Stimulated activated CD4-positive, alpha-beta T cell treated with anti-CD3 and anti-CD28 coated beads, Interleukin-1b, Interleukin-23, amount 100 ng/mL, for 48 hours (primary cell): ENCODE data around the gene FBH1.
A peak's percentile ranks its signal among the peaks of the same experiment; 100 is the strongest.
"Not testable (repeated sequence)": the region's sequence is repeated elsewhere in the genome, so short reads cannot be mapped to it uniquely, and the experiment has no call there.

ENCODE experiments used
- DNase-seq: peaks from one replicate; pipeline ENCODE4 v3.0.0-alpha.2; 2020

FBH1 gene

DNA sequence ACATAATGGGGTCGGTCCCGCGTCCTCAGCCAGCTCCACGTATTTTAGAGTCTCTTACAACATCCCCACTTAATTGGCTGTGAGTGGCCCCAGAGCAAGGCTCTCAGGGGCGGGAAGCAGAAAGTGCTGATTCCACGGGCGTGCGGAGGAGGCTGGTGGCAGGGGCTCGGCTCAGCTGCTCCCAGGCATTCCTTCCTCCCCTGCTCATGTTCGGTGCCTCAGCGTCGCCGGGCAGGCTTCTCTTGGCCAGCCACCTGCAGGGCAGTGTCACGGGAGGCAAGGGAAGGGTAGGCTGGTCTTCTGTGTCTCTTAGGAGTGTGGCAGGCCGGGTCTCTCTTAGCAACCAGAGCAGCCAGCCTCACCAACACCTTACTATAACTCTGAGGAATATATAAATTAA lies 53.5 kb downstream of the FBH1 start:
- no peak for DNase-seq

DNA sequence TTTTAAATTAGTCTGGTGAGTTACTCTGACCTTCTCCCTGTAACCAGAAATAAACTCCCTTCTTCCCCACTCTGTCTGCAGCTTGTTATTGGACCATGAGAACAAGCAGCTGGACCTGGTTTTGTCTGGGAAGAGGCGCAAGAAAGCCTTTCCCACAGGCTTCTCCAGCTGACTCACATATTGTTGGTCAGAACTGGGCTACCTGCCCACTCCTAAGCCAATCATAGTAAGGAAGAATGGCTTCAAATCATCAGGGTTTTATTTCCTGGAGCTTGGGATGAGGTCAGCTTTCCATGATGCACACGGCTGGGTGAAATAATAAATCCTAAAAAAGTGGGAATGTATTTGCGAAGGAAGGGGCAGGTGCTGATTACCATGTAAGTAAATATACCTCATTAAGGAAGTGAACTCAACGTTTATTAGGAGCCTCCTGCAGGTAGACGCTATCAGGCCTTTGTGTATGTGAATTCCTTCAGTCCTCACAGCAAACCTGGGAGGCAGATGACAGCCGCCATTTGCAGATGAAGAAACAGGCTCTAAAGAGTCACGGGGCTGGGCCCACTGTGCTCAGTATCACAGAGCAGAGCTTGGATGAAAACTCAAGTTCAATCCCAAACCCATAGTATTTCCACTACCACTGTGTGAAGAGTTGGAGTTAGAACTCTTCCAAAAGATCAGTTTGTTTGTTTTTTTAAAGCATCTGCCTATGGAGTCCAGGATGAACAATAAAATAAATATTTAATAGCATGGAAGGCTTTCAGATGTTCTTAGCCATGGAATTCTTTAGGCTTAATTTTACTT lies 54.5 kb downstream of the FBH1 start:
- no peak for DNase-seq

DNA sequence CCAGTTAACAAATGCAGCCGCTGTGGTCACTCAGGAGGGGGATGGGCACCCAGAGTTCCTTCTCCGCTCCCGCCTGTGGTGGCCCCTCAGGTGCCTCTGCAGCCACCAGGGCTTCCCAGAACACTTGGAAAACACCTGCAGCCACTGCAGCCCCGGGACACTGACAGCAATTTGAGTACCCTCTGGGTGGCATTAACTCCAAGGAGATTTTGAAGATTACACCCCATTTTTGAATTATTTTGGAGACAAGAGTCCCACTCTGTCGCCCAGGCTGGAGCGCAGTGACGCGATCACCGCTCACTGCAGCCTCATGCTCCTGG lies 55.1 kb downstream of the FBH1 start:
- DNase-seq = no peak

DNA sequence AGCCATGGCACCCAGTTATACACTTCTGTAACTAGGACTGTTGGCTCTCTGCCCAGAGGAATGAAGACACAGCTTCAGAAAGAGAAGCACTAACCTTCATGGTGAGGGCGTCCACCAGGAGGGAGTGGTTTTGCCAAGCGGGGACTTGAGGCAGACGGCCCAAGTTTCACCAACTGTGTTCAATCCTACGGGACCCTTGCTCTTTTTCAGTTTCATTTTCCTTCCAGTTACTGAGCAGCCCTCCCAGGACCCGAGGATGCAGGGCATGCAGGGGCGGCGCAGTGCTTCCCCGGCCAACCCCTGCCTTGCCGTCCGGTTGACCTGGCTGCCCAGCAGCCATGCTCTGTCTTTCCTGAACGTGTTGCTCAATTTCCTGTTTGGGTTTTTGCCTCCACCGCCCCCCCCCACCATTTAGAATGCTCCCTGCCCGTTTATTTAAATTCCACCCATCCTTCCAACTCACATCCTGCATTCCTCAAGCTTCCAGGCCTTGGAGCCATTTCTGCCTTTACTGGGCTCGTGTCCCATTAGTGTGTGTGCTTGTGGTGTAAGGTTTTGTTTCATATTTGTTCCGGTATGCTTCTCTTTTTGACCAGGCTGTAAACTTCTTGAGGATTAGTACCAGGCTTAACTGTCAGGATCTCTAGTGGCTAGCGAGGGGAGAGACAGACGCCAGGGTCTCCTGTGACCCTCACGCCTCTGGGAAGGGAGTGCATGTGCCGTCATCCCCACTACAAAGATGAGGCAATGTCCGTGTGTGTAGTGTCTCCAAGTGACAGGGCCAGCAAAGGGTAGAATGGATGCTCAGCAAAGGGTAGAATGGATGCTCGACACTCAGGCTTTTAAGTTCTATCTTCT lies 55.7 kb downstream of the FBH1 start:
- DNase-seq = no peak

DNA sequence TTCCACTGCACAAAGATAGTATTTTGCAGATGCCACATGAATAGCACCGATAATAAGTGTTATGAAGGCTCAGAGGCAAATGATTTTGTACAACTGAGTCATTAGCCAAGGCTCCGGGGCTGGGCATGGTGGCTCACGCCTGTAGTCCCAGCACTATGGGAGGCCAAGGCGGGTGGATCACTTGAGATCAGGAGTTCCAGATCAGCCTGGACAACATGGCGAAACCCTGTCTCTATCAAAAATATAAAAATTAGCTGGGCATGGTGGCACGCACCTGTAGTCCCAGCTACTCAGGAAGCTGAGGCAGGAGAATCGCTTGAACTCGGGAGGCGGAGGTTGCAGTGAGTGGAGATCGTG lies 56.4 kb downstream of the FBH1 start:
- not testable (repeated sequence) for DNase-seq

DNA sequence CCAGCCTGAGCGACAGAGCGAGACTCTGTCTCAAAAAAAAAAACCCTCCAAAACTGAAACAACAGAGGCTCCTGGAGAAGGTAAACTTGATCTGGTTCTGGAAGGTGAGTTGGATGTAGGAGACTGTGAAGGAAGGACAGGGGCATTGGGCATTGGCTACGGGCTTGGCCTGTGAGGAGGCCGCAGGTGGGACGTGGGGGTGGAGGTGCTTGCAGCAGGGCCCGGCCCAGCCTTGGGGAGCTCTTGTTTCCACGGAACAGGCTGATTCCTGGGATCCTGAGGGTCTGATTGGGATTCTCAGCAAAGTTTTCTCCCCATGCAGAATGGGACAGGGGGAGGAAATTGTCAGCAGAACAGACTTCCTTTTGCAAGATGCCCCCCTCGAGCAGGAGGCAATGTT lies 56.7 kb downstream of the FBH1 start:
- DNase-seq = no peak

DNA sequence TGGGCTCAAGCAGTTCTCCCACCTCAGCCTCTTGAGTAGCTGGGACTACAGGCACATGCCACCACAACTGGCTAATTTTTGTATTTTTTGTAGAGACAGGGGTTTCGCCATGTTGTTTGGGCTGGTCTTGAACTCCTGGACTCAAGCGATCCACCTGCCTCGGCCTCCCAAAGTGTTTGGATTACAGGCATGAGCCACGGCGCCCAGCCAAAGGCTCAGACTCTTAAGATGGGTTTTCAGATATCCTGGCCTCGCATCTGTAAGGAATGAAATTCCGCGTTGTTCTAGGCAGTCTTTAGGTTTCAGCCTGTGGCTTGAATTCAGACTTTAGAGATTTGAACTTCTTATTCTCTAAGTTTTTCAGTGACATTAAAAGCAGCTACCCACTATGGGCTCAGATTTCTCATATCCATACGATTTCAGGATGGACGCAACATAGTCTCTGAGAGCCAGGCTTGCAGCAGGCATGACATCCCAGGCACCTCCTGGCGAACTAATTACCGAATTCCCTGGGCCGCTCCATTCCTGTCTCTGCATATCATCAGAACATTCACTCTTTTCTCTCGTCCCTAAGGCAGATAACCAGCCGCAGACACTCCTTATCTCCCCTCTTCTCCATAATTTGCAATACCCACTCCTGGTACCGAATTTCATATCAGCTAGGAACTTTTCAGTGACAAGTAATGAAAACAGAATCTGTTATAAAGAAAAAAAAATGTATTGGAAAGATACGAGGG lies 57.6 kb downstream of the FBH1 start:
- DNase-seq = no peak

DNA sequence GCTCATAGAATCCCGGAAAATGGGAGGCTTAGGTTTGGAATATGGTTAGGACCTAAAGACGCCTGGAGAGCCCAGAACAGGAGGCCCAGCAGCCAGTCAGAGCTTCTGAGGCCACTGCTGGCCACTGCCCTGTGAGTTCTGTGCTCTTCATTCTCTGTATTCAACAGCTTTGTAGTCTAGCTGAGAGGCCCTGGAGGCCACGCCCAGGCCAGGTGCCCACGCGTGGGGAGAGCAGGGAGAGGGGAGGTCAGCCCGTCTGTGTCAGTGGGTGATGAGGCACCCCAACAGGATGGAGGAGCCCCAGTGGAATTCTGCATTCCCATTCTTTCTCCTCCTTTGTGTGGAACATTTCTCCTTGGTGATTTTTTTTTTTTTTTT lies 58.2 kb downstream of the FBH1 start:
- DNase-seq = no peak

DNA sequence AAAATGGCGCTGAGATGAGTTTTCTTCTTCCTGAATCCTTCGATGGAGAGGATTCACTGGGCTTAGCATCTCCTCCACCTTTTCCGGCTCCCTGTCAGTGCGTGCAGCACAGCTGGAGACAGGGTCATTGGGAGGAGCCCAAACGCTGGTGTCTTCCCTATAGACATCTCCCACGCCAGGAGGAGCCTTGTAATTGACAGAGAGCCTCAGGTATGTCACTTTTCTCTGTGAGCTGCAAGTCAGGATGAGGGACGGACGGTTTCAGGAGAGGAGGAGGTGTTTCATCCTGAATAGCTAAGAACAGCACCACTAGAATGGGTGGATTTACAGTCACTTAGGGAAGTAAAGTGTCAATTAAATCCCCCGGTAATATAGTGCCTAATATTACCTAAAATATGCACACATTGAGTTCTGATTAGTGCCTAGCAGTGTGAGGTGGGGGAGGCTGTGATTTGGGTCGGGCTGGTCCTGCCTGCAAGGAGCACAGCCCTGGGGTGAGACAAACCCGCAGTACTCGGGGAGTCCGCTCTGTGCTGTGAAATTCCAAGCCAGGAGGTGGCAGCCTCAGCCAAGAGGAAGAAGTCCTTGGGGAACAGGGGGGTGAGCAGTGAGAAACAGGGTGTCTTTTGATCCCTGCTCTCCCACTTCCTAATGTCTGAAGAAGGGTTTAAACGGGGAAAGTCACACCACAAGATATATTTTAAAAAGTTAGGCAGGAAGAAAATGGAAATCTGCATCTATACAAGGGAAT lies 59.1 kb downstream of the FBH1 start:
- peak; percentile 35 for DNase-seq

DNA sequence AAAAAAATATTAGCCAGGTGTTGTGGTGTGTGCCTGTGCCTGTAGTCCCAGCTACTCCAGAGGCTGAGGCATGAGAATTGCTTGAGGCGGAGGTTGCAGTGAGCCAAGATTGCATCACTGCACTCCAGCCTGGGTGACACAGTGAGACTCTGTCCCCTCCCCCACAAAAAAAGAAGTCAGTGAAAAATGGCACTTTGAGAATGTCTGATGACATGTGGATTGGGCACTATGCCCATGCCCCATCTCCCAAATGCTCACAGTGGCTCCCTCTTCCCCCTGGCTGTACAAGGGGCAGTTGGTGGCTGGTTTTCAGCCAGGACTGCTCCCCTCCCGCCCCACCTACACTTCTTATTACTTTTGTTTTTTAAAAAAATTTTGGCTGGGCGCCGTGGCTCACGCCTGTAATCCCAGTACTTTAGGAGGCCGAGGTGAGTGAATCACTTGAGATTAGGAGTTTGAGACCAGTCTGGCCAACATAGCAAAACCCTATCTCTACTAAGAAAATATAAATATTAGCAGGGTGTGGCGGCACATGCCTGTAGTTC lies 61.2 kb downstream of the FBH1 start:
- no peak for DNase-seq

DNA sequence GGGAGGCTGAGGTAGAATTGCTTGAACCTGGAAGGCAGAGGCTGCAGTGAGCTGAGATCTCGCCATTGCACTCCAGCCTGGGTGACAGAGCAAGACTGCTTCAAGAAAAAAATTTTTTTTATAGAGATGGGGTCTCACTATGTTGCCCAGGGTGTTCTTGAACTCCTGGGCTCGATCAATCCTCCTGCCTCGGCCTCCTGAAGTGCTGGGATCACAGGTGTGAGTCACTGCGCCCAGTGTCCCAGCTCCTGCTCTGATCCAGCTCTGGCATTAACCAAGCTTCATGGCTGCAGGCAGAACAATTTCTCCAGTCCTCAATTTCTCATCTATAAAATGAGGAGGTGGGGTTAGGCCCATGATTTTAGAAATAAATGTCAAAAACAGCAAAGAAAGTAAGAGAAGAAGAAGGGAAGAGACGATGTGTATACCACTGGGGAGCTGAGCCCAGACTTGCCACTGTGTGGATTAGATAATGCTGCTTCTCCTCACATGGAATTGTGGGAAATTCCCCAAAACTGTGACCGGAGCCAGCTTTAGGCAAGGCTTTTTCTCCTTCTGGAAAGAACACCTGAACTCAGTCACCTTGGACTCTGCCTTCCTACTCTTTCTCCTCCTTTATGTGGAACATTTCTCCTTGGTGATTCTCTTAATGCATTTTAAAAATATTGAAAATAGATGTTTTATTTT lies 61.8 kb downstream of the FBH1 start:
- DNase-seq = no peak

DNA sequence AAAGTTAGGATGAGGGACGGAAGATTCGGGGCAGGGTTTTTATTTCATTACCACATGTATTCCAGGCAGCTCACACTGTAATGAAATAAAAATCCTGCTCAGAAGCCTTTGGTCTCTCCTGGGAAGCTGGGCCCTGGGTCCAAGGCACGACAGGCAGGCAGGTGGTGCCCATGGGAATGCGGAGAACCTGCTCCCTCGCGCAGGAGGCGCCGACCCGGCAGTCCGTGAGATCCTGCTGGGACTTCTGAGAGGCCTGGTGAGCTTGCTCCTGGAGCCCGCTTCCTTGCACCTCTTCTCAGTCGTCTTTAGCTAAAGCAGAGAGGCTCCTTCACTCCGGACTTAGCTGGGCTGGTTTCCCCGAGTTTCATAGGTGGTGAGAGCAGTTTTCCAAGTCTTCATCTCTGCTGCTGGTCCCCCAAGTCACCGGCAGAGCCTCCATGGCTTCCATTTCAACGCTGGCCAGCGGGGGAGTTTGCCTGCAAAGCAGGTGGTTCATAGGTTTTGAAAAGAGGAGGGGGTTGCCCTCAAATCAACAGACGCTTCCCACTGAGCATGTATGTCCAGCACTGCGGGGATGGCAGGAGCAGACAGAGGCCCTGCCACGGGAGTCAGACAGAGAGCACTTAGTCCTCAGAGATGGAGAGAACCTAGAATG lies 62.8 kb downstream of the FBH1 start:
- DNase-seq = no peak

DNA sequence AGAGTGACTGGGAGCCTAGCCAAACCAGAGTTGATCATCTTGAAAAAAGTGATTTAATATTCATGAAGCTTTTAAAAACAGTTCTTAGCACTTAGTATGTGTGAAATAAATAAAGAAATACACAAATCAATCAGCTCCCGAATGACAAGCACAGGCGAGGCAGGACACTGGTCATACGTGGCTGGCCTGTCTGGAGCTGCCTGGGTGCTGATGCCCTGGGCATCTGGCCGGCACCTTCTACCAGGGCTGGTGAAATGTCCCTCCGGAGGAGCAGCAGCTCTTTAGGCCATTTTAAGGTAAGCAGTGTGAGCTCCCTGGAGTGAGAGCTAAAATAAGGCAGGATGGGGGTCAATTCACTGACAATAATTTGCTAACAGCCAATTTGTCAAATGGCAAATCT lies 63.6 kb downstream of the FBH1 start:
- no peak for DNase-seq

DNA sequence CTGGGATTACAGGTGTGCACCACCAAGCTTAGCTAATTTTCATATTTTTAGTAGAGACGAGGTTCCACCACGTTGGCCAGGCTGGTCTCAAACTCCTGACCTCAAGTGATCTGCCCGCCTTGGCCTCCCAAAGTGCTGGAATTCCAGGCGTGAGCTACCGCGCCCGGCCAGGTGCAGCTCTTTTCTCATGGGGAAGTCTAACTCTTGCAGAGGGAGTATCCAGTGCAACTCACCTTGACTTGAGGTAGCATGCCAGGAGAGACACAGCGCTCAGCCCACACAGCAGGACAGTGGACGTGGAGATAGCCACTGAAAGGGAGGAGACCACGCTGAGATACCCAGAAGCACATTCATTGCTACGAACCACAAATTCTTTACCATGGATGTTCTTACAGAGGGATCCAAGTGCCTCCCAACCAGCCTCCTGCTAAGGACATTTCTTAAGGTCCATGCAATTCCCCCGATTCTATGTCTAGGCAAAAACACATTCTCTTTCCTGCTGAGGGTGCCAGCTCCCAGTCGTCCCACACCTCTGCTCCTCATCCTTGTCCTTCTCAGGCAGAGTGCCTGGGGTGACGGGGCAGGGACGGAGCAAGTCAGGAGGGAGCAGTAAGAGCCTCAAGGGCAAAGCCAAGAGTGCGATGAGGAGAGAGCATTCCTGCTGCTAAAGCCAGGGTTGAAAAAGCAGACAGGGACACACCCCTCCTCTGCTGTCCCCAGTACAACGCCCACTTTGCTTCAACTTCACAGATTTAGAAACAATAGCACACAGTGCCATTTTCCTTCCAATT lies 66.3 kb downstream of the FBH1 start:
- no peak for DNase-seq

DNA sequence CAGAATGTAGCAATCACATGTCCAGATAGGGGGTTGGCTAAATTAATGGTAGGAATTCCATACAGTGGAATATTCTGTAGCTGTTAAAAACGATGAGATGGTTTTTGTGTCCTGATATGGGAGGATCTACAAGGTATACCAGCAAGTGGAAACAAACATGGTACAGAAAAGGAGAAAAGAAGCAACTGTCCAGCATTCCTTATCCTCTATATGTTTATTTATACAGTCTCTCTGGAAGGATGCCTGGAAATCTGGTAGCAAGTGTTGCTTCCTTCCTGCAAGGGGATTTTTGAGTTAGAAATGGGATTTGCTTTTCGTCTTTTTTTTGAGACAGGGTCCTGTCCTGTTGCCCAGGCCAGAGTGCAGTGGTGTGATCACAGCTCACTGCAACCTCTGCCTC lies 68.0 kb downstream of the FBH1 start:
- no peak for DNase-seq

DNA sequence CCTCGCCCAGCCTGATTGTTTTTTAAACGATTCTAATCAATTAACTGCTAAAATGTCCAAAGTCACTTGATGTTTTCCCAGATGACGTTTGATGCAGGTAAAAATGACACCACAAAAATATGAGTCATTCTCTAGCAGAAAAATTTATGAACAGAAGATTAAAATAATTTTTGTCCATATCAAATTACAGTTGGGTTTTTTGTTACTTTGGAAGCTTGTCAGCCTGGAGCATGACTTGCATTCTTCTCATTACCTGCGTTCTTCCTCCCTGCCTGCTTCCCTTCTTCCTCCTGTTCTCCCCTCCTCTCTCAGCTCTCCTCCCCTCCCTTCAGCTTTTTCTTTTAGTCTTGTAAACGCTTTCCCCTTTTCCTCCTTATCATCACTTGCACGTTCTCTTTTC lies 68.6 kb downstream of the FBH1 start:
- DNase-seq = no peak

DNA sequence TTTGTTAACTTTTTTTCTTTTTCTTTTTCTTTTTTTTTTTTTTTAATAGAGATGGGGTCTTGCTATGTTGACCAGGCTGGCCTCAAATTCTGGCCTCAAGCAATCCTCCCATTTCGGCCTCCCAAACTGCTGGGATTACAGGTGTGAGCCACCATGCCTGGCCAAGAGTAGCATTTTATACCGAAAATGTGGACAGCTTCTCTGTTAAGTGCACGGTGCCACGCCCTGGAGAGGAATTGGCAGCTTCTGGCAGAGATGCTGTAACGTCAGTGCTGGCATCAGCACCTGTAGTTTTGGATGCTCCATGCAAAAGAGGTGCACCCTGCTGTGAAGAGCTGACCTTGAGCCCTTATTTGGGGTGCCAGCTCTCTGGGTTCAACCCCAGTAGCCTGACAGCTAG lies 69.1 kb downstream of the FBH1 start:
- no peak for DNase-seq

DNA sequence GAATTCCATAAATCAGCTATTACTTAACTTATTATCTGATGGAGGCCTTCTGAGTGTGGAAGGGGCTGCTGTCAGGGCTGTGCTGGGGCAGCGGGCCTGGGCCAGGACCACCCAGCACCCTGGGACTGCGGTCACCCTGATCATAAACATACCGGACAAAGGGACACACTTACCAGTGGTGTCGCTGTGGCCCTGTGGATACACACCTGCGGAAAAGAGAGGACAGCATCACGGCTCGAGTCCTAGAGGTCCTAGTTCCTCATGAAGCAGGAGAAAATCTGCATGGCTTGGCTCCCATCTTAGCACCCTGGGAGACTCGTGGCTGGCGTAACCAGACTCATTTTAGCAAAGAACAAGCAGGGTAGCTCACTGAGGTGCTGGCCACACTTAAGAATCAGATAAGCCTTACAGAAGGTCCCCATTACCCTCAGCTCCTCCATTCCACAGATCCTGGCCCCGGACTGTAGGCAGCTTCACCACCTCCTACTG lies 69.6 kb downstream of the FBH1 start:
- no peak for DNase-seq

DNA sequence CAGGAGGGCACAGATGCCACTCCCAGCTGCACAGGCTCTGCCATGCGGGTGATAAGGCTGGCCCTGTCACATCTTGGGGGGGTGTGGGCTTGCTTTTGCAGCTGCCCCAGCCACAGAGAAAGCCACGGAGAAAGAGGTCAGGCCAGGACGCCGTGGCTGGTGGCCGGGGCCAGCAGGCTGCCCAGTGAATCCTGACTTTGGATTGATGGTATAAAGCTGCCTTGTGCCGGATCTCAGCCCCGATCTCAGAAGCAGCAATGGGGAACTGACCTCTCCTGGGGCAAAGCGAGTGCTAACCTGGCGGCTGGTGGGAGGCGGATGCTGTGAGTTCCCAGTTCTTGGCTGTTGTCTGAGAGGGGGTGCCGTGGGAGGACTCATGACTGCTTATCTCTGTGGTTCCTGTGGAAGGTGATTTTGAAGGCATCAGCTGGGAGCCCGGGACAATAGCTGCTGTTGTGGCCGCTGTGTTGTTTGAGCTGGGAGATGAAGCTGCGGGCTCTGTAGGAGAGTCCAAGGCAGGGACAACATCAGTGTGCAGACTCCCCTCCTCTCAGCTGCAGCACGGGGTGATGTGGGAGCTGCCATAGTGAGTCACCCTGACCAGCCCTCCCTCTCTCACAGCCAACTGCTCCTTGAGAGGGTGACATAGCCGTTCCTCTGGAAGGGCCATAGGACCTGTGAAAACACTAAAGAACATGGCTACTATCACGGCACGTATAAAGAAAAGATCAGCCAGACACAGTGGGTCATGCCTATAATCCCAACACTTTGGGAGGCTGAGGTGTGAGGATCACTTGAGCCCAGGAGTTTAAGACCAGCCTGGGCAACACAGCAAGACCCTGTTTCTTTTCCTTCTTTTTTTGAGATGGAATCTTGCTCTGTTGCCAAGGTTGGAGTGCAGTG lies 70.3 kb downstream of the FBH1 start:
- no peak for DNase-seq

DNA sequence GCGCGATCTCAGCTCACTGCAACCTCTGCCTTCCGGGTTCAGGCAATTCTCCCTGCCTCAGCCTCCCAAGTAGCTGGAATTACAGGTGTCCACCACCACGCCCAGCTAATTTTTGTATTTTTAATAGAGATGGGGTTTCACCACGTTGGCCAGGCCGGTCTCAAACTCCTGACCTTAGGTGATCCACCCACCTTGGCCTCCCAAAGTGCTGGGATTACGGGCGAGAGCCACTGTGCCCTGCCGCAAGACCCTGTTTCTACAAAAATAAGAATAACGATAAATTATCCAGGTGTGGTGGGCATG lies 70.9 kb downstream of the FBH1 start:
- not testable (repeated sequence) for DNase-seq
